NCI-H526 (cell line): ENCODE results near the gene EBF4.

Source experiments
- DNase-seq, 2 experiments: peaks; one replicate each; lab custom pipeline; 2025; lab: John Stamatoyannopoulos, UW

Gene EBF4, protein sequence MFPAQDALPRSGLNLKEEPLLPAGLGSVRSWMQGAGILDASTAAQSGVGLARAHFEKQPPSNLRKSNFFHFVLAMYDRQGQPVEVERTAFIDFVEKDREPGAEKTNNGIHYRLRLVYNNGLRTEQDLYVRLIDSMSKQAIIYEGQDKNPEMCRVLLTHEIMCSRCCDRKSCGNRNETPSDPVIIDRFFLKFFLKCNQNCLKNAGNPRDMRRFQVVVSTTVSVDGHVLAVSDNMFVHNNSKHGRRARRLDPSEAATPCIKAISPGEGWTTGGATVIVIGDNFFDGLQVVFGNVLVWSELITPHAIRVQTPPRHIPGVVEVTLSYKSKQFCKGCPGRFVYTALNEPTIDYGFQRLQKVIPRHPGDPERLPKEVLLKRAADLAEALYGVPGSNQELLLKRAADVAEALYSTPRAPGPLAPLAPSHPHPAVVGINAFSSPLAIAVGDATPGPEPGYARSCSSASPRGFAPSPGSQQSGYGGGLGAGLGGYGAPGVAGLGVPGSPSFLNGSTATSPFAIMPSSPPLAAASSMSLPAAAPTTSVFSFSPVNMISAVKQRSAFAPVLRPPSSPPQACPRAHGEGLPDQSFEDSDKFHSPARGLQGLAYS

DNA sequence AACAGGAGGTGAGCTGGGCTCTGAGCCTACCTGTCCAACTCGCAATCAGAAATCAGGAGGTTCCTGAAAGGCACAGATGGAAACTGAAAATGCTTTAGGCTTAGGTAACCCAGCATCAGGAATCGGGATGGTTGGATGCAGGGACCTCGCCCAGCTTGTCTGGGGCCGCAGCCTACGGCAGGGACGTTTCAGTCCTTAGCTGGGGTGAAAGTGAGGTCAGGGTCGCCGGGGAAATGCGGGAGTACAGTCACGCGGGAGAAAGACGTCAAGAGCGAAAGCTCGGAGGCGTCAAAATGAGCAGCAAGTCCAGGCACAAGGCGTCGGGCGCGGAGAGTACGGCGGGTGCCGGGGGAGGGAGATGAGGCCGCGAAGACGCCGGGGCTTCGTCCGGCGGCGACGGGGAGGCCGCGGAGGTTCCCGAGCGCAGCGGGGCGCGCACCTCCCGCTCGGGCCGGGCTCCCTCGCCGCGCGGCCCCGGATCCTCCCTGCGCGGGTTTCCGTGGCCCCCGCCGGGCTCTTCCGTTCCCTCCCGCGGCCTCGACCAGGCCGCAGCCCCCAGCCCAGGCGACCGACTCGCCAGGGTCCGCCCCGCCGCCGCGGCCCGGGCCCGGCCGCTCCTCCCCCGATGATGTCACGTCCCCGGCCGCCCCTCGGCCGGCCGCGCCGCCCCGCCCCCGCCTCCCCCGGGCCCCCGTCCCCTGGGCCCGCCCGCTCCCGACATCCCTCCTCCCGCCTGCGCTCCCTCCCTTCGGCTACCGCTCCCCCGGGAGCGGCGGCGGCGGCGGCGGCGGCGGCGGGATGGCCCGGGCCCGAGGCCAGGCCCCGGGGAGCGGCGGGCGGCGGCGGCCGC is at the start of gene EBF4:
Gene EBF4 (plus strand): TSS at position 745 of the 850 bp plus-strand sequence. CDS start 866 bp downstream, outside the sequence.
- peak in 1 of 2 experiments; percentile 65 for DNase-seq

DNA sequence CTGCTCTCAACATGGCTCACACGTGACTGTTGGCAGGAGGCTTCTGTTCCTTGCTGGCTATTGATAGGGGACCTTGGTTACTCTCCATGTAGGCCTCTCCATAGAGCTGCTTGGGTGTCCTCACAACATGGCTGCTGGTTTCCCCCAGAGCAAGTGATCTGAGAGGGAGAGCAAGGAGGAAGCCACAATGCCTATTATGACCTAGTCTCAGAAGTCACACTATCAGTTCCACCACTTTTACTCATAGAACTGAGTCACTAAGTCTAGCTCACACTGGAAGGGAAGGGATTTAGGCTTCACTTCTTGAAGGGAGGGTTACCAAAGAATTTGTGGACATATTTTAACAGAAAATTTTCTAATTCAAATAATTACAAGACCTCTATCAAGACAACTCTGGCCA is 48.9 kb upstream of the EBF4 start:
- no peak for DNase-seq

DNA sequence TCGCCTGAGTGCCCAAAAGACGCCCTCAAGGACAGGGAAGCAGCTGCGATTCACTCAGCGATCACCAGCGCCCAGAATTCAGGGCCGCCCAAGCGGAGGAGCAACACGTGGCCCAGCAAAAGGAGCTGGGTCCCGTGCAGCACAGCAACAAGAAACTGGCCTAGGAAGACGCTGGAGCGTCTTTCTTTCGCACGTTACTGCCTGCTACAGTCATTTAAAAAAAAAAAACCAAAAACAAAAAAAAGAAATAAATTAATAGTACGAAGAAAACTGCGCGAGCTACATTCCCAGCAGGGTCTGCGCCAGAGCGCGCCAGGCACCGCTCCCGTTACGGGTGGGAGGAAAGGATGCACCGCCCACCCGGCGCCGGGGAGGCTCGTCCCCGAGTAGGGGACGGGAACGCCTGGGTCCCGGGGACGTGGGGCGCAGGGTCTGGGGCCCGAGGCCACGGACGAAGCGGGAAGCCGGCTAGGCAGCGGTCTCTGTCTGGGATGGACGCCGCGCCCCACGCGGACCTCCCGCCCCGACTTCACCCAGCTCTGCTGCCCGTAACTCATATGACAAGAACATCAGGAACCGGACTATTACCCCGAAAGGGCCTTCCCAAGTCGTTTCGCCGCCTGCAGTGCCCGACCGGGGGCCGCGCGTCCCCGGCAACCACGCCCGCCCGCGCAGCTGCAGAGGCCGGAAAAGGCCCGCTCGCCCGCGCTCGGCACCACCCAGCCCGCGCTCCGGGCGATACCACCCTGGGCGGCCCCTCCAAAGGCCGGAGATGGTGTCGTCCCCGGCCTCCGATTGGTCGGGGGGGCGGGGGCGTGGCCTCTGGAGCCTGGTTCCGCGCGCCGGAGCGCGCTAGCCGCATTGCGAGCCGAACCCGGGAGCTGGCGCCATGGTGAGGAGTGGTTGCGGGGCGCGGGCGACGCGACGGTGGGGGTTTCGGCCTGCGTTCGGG is 40.5 kb upstream of the EBF4 start, which contains the start of gene NOP56:
Gene NOP56 (plus strand): TSS at position 861 of the 952 bp plus-strand sequence. CDS start 29 bp downstream, at position 890.
- DNase-seq, result peak; percentile 86 to 97

DNA sequence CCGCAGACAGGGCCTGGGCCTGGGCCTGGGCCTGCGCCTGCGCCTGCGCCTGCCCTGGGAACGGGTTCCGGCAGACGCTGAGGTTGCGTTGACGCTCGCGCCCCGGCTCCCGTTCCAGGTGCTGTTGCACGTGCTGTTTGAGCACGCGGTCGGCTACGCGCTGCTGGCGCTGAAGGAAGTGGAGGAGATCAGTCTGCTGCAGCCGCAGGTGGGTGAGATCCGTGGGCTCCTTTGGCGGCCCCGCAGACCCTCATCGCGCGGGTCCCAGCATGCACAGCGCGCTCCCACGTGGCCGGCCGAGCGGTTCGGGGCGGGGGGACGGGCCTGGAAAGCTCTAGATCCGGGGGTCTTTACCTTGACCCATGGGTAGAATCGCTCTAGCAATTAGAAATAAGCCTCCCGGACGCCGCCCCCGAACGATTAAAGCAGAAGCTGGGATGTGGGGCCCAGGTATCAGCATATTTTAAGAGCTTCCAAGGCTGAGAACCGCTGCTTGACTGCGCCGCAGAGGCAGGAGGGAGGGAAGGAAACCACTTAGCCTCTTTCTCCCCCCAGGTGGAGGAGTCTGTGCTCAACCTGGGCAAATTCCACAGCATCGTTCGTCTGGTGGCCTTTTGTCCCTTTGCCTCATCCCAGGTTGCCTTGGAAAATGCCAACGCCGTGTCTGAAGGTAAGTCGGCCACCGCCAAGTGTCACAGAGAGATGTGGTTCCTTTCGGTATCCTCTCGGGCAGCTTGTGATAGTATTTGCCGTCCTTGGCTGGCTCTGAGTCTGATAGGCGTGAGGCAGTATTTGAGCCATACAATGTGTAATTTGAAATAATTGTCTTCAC is 39.6 kb upstream of the EBF4 start:
- DNase-seq, result peak in 1 of 2 experiments; percentile 75

DNA sequence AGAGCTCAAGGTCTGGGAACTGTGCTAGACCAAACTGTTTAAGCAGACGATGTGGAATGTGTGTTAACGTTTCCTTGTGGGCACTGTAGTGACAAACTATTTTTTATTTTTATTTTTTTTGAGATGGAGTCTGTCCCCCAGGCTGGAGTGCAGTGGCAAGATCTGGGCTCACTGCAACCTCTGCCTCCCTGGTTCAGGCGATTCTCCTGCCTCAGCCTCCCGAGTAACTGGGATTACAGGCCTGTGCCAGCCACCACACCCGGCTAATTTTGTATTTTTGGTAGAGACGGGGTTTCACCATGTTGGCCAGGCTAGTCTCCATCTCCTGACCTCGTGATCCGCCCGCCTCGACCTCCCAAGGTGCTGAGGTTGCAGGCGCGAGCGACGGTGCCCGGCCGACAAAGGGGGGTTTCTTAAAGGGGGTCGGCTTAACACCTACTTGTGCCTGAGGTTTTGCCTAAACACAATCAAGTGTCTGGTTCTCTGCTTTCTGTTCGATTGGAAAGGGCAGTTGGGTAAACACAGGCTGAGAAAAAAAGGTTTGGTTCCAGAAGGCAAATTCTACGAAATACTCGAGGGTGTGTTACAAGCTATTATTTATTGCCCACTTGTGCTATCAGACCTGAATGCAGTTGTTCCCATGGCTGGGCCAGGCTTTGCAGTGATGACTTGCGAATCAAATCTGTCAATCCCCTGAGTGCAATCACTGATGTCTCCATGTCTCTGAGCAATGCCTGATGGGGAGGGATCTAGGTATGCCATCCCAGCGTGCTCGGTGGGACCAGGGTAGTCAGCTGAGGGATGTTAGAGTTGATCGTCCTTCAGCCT is 38.8 kb upstream of the EBF4 start:
- DNase-seq, result no peak

DNA sequence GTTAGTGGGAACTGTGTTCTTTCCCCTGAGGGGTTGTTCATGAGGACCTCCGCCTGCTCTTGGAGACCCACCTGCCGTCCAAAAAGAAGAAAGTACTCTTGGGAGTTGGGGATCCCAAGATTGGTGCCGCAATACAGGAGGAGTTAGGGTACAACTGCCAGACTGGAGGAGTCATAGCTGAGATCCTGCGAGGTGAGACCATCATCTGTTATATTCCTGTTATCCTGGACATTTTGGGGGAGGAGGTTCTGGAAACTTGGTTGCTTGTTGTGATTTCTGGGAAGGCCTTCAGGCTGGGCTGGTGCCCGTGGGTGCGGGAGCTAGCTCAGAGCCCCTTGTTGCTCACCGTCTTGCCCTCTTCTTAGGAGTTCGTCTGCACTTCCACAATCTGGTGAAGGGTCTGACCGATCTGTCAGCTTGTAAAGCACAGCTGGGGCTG is 38.2 kb upstream of the EBF4 start:
- no peak for DNase-seq

DNA sequence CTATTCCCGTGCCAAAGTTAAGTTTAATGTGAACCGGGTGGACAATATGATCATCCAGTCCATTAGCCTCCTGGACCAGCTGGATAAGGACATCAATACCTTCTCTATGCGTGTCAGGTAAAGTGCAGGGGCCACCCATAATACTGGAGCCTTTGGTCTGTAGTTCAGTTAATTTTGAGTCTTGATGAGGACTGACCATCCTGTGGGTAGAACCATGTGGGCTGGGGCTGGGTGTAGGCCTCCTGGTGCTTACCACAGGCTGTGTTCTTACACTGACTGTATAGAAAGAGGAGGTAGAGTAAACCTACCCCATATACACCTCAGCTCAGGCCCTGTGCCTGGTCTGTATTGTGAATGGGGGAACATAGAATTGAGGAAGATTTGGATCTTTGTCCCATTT is 37.7 kb upstream of the EBF4 start:
- no peak for DNase-seq

DNA sequence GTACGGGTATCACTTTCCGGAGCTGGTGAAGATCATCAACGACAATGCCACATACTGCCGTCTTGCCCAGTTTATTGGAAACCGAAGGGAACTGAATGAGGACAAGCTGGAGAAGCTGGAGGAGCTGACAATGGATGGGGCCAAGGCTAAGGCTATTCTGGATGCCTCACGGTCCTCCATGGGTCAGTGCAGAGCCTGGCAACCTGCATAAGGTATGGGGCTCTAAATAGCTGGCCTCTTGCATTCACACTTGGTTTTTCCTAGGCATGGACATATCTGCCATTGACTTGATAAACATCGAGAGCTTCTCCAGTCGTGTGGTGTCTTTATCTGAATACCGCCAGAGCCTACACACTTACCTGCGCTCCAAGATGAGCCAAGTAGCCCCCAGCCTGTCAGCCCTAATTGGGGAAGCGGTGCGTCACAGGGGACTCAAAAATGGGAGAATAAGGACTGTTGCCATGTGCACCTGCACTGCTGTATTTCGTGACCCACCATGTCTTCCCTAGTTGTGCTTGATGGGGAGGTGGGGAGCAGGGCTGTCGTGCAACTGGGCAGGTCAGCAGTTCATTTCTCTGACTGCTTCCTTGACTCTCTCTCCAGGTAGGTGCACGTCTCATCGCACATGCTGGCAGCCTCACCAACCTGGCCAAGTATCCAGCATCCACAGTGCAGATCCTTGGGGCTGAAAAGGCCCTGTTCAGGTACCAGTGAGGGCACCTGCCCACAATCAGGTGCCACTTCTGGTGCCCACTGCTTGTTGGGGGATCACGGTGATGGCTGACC is 37.1 kb upstream of the EBF4 start:
- DNase-seq, result no peak

DNA sequence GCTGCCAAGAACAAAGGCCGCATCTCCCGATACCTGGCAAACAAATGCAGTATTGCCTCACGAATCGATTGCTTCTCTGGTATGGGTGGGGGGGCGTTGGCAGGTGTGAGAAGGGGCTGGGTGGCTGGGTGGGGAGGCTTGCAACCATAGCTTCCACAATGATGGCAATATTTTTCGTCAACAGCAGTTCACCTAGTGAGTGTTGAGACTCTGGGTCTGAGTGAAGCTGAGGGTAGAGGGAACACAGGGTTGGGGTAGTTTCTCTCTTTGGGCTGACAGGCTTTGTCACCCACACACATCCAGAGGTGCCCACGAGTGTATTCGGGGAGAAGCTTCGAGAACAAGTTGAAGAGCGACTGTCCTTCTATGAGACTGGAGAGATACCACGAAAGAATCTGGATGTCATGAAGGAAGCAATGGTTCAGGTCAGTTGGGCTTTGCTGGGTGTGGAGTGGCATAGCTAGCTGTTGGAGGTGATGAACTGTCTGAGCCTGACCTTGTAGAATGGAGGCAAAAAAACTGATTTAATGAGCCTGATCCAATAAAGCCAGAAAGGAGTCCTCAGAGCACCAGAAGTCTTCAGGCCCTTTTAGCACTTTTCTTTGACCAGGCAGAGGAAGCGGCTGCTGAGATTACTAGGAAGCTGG is 36.0 kb upstream of the EBF4 start:
- no peak for DNase-seq

DNA sequence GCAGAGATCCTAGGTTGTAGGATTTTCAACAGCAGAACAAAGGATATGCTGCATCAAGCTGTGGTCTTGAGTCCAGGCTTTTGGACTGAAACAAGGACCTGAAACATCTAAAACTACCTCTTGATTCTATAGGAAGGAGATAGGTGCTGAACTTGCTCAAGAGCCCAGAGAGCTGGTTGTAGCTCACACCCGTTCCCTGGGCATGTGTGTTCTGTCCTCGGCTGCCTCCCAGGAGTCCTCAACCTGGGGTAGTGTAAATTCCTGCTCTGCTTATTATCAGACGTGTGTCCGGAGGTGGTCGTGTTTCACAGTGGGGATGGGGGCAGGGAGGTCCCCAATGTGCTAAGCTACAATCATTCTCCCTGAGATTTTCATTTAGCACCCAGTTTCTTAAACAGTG is 35.3 kb upstream of the EBF4 start:
- no peak for DNase-seq

DNA sequence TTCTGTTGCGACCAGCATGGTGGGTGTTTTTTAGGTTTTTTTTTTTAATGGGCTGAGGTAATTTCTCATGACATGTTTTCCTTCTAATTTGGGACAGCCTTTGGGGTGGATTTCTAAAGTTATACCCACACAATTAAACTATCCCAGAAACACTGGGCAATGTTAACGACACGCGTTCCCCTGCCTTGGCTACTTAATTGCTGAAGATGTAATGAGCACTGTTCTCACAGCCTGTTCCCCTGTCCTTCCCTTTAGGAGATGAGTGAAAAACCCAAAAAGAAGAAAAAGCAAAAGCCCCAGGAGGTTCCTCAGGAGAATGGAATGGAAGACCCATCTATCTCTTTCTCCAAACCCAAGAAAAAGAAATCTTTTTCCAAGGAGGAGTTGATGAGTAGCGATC is 34.9 kb upstream of the EBF4 start:
- no peak for DNase-seq

DNA sequence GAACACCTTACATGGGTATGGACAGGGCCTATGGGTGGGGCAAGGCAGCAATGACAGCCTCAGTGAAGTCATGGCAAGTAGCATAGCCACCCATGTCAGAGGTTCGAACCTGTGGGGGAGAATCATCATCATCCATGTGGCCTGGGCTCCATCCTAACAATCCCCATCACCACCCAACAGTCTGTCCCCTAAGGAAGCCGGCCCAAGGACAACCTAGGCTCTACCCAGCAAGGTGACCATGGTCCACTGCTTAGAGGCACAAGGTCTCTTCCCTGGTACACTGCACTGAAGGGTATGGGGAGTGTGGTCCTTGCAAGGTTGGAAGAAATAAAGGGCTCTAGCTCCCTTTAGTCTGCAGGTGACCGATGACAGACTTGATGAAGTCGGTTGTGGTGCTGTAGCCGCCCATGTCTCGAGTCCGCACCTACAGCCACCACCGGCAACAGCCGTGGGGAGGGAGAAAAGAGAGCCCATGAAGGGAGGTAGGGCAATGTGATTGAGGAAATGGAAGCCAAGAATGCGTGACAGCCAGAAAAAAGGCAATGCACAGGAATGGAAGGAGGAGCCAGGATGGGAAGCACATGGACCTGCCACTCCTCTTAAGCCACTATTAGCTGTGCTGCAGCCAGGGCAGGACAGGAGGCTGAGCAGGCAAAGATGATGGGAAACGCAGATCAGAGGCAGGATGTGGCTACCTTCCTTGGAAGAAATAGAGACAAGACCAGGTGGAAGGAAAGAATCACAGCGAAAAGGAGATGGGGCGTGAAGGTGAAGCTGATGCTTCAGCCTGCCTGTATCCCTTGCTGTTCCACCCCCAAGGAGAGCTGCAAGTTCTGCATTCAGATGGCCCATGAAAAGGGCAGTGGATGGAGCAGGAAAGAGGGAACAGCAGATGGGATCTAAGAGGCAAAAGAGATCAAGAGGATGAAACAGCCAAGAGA is 33.9 kb upstream of the EBF4 start:
- peak in 1 of 2 experiments; percentile 27 for DNase-seq

DNA sequence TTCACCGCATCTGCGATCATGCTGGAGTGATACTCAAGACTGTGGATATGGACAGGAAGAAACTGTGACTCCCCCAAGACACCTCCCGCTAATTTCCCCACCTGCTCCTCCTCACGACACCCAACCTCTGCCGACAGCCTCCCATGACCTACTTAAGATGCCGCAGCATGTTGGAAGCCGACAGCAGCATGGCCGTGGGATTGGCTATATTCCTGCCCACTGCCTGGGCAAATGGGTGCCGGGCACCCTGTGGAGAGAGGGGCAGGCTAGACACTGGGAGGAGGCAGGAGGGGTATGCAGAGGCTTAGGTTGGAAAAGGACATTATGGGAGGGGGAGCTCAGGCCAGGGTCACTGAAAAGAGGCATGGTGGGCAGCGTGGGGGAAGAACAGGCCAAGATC is 33.0 kb upstream of the EBF4 start:
- no peak for DNase-seq

DNA sequence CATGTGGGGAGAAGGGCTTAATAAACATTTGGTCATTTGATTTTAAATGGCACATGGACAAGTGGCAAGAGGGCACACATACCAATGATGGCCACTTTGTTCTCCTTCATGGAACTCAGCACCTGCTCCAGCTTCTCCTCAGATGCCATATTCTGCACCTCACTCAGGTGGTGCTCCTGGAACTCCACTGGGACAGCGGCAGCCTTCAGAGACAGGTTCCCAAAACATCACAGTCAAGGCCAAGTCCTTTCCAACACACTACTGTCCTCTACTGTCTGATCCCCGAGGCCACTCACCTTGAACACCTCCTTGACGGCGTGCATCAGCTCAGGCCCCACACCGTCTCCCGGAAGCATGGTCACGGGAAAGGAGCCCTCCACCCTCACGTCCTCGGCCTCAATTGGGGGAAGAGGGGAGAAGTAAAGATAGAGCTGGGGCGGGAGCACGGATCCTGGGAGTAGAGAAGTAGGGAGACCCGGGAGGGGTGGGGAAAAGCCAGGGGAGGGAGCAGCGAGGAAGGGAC is 29.2 kb upstream of the EBF4 start:
- DNase-seq, result no peak

DNA sequence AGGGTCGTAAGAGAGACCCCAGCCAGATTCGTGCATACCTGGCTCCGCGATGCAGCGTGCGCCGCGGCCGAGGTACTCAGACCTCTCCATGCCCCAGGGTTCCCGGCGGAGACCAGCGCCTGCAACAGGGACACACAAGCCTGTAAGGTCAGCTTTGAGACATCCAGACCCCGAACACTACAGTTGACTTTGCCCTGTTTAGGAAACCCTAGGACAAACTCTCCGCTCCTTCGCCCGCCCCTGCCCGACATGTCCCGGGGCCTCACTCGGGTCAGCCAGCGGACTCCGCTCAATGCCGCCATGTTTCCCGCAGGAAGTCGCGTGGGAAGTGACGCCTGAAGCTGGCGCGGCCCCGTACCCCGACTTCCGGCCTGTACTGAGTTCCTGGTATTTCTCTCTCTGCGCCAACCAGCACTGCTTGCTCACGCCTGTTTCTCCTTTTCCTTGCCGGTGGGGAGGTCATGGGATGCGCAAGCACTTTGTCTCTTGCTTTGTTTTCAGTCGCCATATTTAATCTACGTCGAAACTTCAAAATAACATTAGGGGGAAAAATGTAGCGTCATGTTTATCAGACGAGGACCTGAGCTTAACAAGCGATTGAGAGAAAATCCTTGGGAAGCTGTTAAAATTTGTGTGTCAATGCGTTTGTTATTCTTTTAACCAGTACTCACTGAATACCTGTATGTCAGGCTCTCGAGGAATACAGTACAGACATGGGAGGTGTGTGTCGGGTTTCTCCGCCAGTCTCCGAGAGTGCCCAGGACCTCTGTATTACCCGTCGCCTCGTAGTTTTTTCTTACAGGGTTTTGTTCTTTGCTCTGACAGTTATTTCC is 28.5 kb upstream of the EBF4 start, which contains the start of gene IDH3B:
Gene IDH3B (minus strand): TSS at position 330 of the 833 bp plus-strand sequence. CDS start 28 bp downstream, at position 302.
- DNase-seq, result peak; percentile 90 to 93

DNA sequence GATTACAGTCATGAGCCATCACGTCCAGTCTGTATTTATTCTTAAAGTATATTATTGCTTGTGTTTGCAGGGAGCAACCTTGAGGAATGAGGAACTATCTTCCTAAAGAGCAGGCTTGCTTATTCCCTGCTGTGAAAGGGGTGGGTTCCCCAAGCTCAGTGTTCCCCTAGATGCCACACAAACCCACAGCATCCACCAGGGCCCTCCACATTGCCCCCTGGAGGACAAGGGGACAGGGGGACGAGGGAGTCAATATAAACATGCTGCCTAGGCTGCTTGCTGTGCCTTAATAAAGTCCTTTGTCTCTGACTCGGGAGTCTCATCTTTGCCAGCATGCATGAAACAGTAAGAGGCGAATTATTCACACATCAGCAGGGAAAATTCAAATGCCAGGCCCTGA is 20.6 kb upstream of the EBF4 start:
- DNase-seq, result no peak
